GM19023 (cell line): Measurements from ENCODE around the gene EDA.

Source experiments
- ATAC-seq: cut with Tn5 transposase; IDR thresholded peaks from one replicate; pipeline ENCODE4 v1.9.1; 2021; ENCODE audit warnings: mild to moderate bottlenecking, moderate library complexity; ENCODE audit not compliant: unreplicated experiment

The EDA gene

GRCh38 chrX:70022616-70023015 is 406.7 kb downstream of the EDA start:
- ATAC-seq, result no peak

- no peak for ATAC-seq
Observed at GRCh38 chrX:70025464-70025863, 409.6 kb downstream of the EDA start.

DNA sequence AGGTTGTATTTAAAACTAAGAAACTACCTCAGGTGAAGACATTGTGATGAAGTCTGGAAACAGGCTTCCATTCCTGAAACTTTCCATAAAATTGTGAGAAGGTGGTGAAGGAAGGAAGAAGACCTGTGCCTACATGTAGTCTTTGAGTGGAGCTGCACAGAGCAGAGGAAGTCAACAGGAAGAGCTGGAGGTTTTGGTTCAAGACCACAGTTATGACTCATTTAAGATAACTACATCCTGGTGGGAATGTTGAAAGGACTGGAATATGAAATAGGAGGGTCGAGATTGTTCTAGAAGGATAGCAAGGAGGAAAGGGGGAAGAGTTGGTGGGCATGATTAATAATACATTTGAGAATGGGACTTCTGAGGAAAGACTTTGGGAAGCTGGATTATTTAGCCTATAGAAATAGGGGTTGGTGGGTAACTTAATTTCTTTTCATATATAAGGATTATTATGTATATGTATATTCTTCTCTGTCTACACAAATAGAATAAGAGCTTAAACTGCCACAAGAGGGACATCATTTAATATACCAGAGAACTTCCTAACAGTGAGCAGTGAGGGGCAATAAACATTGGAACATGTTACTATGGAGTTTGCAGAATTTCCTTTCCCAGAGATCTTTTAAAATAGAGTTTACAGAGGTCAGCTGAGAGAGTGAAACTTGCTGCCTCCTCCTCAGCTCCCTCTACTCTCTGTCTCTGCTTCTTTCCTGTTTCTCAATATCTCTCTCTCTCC is 410.4 kb downstream of the EDA start:
- ATAC-seq, result no peak

GRCh38 chrX:70026851-70027200 is 410.9 kb downstream of the EDA start:
- no peak for ATAC-seq

GRCh38 chrX:70029863-70030262 is 413.9 kb downstream of the EDA start:
- ATAC-seq, result no peak

DNA sequence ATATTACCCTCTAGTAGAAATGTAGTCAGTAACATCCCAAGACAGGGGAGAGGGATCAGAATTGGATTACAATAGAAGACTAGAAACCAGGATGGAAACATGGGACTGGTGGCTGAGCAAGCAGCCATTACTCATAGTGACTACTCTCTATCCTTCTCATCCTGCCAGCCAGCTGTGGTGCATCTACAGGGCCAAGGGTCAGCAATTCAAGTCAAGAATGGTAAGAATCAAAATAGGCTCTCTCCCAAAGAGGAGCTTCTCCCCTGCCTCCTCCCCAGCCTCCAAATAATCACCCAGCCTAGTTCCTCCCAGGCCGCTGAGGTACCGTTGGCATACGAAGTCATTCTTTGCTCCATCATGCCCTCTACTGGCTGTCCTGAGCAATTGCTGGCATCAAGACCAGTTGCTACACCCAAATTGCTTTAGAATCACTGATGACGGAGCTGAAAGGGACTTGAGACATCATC is 414.4 kb downstream of the EDA start:
- ATAC-seq, result peak; percentile 70

DNA sequence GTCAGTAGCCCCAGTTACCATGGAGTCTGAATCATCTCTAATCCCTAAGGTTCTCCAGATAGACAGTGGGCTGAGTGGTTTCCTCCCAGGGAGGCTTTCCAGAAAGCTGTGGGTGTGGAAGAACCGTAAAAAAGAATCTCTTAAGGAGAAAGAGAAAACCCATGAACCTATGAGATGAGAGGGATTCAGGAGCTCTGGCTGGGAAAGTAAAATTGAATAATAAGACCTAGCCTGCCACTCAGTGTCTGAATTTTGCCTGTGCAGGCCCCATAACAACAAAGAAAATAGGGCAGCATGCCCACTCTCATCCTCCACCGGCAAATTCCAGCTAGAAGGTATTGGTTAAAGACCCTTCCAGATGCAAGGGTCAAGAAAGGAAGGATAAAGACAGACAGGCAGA is 416.9 kb downstream of the EDA start:
- no peak for ATAC-seq

- peak; percentile 56 for ATAC-seq
Observed at GRCh38 chrX:70033348-70034051, 417.6 kb downstream of the EDA start.

- no peak for ATAC-seq
Observed at GRCh38 chrX:70034646-70035045, 418.7 kb downstream of the EDA start.

DNA sequence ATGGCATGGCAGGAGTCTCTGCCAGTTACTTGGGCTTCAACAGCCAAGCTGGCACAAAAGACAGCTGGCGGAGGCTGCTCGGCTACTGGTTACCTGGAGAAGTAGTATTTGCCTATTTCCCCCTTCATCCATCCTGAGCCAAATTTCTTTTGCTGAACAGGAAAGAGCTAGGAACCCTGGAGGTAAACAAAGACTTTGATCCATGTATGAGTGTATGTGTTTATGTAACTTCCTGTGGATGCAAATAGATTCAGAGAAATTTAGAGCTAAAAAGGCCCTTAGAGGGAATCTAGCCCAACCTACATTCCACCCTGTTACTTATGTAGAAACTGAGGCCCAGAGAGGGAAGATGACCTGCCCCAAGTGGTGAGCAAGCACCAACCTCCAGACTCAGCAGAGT is 422.6 kb downstream of the EDA start:
- no peak for ATAC-seq

DNA sequence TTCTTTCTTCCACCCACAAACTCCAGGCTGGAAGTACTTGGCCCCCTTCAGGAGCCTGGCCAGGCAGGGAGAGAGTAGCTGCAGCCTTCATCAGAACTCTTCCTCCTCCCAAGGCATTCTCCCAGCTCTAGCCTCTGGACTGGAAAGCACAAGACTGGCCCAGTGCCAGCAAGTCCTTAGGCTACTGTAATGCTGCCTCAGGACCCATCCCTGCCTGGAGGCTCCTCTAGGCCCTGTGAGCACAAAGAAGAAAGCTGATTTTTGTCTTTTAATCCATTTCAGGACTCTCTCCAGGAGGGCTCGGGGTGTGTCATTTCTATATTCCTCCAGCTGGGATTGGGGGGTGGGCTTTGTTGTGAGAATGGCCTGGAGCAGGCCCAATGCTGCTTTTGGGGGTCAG is 423.0 kb downstream of the EDA start:
- no peak for ATAC-seq

- no peak for ATAC-seq
Observed at GRCh38 chrX:70039758-70040157, 423.8 kb downstream of the EDA start.

DNA sequence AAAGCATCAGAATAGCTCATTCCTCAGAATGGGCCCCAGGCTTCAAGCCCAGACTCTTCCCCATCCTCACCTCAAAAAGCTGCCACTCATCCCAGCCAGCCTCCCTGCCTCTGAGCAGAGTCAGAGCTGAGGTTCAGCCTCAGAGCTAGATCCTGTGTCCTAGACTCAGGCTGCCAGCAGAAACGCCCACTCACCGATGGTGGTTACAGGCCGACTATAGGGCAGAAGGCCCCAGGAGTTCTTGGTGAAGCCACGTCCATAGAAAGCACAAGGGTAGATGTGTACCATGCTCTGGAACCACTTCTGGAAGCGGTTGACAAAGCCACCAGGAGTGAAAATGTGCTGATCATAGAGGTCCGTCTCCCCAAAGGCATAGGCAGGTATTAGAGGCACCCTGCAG is 426.1 kb downstream of the EDA start:
- no peak for ATAC-seq

DNA sequence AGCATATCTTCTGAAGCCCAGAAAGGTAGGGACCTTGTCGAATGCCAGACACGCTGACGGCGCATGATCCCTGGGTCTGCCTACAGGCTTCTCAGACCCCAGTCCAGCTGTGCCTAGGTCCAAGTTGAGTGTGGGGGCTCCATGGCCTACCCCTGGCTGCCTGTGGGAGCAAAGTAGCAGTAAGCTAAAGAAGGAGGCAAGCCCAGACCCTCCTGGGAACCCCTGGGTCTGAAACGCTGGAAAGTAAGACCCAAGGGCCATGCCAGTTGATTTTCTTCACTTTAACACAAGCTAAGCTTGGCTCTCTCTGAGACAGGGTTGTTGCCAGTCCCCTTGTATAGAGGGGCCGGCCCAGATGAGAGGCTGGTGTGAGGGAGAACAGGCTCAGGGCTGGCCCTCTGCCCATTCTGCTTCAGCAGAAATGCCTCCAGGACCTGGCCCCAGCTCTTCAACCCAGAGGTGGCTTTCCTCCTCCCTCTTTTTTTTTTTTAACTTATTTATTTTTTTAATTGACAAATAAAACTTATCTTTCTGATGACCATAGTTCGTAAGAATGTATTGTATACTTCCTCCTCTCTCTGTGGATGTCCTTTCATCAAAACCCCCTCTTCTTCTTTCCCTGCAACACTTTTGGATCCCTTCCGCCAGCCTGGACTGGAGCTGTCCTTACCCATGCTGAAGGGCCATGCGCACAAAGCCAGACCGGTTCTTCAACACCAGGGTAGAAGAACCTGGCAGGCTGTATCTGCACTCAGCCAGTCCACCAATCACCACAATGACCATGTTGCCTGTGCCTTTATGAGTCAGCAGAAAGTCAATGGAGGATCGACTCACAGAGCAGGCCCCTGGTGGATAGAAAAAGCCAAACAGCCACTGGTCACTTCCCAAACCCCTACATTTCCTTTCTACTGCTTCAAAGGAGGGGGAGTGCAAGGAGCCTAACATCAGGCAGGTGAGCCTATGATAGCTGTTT is 426.8 kb downstream of the EDA start:
- ATAC-seq, result no peak

GRCh38 chrX:70043685-70044084 is 427.8 kb downstream of the EDA start:
- no peak for ATAC-seq

GRCh38 chrX:70044541-70045245 is 428.8 kb downstream of the EDA start:
- no peak for ATAC-seq

DNA sequence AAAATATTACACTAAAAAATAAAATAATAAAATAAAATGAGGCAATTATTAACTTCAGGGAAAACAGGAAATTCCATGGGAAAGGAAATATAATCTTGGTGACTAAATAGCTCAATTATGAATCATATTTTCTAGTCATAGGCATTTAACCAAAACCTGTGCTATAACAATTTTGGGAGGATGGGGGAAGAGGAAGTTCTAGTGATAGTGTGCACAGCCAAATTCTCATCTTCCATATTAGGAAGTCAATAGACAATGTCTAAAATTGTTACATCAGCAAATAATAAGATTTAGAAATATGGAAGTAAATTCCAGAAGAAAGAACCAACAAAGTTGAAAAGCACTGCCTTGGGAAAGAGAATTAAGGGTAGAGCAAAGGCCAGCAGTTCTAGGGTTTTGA is 431.1 kb downstream of the EDA start:
- no peak for ATAC-seq

GRCh38 chrX:70049406-70049805 is 433.5 kb downstream of the EDA start:
- ATAC-seq, result no peak

DNA sequence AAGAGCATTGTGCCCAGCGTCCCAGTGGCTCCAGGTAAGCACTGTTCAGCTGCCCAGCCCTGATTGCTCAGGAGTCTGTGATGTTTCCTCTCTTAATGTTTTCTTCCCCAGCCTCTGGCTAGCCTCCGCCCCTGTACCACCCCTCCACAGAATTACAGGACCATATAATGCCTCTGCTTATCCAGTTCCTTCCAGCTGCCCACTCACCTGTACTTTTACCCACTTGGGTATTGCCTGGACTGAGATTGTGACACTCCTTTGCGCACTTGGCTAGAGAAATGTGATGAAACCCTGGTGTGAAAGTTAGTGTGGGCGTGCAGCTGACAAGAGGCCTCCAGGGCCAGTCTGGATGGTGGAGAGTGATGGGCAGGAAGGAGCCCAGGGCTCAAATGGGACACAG is 434.0 kb downstream of the EDA start, which contains the start of gene AWAT2:
Gene AWAT2 (minus strand): TSS at position 14 of the 400 bp plus-strand sequence. CDS start 6 bp downstream, at position 8.
- ATAC-seq, result no peak

DNA sequence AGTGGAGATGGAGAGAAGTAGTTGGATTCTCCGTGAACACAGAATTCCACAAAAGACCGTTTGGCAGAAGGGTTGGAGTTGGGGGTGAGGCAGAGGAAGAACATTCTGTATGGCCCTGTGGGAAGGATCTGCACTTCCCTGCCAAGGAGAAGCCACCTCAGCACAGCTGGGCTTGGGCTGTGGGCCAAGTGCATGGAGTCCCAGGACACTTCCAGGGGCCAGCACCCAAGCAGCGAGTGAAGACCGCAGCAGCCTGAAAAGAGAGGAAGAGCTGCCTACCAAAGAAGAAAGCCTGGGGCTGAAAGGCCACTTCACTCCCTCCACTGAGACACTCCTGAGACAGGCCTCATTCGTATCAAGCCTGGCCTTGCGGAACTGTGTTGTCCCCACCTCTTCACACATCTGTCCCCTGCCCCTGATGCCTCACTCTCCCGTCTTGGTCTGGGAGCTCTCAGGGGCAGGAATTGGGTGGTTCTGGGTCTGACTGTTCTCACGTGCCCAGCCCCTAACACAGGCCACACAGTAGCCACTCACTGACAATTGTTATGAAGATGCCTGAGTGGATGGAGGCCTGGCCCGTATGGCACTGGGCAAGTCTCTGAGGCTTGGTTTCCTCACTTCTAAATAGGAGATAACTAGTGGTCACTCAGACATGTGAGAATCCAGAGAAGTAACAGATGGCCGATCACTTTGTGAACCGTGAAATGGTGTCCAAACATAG is 437.1 kb downstream of the EDA start:
- ATAC-seq, result no peak
